NCI-H146 (cell line): ENCODE results near the gene FAR2.
"Not testable (repeated sequence)": the region's sequence is repeated elsewhere in the genome, so short reads cannot be mapped to it uniquely, and the experiment has no call there.

Source experiments
- DNase-seq: peaks from one replicate; lab custom pipeline; 2025; lab: John Stamatoyannopoulos, UW

The FAR2 gene

DNA sequence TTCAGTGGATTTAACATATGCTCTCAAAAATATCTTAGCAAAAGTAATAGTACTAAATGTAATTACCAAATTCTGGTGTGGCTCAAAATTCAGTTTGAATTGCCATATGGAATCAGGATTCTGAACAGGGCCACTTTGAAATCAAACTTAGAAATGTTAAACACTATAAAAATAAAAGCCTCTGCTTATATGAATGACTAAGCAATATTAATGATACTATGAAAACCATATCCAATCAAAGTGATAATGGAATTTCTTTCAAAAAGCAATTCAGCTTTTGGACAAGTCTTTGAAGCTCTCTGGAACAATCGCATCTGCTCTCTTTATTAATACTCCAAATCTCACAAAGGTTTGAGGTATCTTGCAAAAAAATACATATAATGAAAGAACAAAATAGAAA, 180.3 kb downstream of the FAR2 start:
- DNase-seq: no peak

DNA sequence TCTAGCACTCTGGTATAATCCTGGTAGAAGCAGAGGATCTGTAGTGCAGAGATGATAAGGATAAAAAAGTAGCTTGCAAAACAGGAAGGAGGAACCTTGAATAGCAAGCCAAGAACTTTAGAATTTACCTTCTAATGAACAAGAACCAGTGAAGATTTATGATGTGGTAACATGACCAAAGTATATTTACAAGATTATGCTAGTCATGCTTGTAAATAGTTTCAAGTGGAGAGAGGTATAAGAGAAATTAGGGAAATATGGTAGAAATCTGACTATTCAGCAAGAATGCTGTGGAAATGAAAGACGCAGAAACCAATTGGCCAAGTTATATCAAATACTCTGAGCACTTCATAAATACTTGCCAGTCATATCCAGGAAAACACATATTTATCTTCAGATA, 184.1 kb downstream of the FAR2 start:
- DNase-seq: no peak

DNA sequence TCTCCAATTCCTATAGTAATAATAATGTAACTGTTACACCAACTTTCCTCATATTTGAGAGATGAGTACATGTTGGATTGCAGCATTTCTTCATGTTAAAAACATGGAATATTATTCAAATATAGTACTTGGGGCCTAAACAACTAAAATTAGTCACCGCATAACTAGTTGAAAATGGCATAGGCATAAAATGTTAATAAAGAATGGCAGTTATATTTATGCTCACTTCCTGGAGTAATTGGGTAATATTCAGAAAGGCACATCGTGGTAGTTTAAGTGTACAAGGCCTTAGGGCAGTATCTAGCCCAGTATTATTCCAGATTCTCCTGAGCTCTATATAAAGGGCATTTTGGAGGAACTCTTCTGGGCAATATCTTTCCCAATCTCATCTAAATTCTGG, 185.9 kb downstream of the FAR2 start:
- no peak for DNase-seq

DNA sequence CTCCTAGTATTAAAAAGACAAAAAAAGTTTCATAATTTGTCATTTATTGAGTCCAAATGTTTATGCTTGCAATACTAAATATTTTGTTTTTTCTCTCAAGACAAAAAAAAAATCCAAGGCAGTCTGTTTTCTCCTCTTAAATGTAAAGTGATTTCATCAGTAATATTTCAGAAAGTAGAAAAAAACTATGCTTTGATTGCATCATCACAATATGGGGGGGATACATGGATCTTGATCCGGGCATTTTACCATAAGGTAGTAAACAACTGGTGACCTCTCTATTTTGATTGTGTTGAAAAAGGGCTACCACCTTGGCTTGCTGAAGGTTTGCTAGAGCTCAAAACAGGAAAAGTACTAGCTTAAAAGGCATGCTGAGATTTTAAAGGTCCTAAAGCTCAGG, 188.2 kb downstream of the FAR2 start:
- DNase-seq: no peak

DNA sequence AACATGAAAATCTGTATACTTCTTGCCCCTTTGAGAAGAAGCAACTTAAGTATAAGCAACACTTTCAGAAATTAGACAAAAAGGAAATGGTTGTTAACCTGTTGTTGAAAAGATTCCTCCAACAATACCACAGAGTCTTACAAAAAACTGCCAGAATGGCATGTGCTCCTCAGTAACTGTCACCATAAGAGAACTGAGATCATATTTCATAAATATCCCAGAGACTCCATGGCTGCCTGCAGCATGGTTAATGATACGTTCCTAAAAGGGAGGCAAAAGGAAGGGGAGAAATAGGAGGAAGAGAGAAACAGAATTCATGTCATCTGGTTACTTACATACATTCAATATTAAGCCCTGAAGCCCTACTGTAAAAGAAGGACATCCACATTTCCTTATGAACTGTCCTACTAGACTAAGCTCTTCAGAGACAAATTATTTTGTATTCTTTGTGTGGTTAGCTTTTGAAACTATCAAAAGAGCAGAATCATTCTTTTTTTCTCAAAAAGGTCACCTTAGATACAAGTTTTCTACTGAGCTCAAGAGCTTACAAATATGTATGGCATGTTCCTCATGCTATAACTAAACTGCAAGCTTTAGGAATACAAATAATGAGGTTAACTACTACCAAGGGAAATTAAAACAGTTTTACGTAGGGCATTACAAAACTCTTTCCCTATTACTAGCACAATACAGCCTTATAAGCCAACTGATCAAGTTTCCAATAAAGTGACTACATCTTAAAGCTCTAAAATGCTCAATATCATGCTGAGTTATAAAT, 194.1 kb downstream of the FAR2 start:
- DNase-seq: no peak

DNA sequence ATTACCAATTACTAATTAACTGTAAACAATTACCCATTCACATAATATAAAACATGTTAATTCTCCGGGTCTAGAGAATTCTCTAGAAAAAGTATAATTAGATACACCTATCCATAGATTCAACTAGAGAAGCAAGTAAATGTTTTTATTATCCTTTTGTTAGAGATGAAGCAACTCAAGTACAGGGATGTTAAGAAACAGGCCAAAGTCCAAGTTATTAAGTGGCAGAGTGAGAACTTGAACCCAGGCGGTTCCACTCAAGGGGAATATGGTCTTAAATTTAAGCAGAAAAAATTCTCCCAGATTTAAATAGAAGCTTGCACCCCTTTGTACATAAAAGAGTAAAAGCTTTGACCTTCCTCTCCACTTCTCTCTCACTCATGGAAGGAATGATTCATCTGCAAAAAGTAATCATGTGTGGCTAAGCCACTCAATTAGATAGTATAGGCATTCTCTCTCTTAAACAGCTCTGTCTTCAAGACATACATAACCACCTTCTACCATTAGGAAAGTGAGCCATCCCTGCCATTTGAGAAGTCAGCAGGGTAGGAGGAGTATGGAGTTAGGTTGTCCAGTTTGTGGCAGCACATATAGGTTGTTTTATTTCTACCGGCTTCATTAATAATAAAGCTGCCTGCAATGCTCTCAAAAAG, 197.8 kb downstream of the FAR2 start:
- DNase-seq: no peak

DNA sequence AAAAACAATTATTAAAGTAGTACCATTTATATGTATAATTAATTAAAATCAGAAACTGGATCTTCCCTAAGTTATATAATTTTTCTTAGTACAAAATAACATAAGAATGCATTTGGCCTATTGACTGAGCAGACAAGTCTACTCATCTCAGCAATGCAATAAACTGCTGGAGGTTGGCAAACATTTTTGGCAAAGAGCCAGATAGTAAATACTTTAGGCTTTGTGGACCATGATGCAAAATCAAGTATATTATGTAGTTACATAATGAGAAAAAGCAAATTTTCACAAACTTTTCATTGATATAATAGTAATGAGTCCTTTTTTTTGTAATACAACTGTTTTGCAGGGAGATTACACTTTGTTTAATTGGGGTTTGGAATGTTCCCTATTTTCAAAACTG, 201.0 kb downstream of the FAR2 start:
- DNase-seq: no peak

DNA sequence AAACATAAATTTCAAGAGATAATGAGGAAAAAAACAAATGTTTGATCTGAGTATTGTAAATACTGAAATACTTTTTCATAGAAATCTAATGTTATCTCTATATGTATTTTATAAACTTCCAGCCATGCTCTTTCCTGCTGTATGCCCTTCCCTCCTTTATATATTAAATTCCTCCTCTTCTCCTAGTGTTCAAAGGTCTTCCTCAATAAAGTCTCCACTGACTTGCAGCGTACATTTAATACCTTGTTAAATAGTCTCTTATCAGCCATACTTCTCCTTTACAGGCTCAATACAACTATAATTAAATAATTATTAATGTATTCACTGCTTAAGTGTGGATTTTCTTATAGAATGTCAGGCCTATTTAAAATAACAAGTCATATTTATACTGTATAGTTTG, 205.9 kb downstream of the FAR2 start:
- no peak for DNase-seq

DNA sequence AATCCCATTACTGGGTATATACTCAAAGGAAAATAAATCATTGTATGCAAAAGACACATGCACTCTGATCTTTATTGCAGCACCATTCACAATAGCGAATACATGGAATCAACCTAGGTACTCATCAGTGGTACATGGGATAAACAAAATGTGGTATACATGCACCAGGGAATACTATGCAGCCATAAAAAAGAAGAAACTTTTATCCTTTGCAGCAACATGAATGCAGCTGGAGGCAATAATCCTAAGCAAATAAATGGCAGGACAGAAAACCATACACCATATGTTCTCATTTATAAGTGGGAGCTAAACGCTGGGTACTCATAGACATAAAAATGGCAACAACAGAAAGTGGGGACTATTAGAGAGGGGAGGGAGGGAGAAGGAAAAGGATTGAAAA, 216.0 kb downstream of the FAR2 start:
- DNase-seq: no peak

DNA sequence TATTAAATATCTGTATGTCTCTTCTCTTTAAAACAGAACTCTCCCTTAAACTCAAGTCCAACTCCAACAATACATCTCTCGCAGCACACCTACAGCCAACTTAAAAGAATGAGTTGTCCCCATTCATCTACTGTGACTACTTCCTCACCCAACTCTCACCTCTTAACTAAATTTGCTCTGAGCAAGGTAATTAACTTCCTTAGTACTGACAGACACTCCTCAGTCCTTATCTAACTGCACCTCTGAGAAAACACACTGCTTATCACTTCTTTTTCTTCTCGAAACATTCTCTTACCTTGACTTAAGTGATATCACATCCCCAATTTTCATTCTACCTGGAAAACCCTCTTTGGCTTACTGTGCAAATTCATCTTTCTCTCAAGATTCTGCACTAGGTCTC, 224.9 kb downstream of the FAR2 start:
- no peak for DNase-seq

DNA sequence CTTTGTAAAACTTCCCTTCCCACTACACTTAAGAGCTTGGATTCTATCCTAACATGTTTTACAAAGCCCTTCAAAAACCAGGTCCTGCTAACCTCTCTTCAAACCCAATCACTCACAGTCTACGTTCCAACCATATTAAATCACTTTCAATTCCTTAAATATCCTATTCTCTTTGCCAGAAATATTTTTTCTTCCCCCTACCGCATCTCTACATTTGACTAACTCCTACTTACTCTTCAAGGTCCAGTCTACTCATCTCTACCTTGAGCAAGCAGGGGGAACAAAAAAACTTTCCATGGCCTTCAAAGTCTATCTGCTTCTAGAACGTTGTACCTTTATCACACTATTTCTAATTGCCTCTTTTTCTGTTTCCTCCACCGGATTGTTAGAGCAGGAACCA, 225.8 kb downstream of the FAR2 start:
- DNase-seq: no peak

DNA sequence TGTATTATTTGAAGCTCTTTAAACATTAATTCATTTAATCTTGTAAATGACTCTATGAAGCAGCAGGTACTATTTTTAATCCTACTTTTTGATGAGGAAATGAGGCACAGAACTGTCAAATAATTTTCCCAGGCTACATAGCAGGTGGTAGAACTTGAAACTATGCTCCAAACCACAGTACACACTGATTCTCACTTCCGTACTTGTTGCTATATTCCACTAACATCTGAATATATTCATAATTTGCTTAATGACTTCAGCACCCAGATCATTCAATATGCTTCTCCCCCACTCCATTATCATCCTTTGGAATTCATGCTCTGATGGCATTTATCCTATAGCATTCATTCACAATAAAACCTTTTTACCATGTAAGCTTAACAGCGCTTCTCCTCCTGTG, 227.0 kb downstream of the FAR2 start:
- no peak for DNase-seq

DNA sequence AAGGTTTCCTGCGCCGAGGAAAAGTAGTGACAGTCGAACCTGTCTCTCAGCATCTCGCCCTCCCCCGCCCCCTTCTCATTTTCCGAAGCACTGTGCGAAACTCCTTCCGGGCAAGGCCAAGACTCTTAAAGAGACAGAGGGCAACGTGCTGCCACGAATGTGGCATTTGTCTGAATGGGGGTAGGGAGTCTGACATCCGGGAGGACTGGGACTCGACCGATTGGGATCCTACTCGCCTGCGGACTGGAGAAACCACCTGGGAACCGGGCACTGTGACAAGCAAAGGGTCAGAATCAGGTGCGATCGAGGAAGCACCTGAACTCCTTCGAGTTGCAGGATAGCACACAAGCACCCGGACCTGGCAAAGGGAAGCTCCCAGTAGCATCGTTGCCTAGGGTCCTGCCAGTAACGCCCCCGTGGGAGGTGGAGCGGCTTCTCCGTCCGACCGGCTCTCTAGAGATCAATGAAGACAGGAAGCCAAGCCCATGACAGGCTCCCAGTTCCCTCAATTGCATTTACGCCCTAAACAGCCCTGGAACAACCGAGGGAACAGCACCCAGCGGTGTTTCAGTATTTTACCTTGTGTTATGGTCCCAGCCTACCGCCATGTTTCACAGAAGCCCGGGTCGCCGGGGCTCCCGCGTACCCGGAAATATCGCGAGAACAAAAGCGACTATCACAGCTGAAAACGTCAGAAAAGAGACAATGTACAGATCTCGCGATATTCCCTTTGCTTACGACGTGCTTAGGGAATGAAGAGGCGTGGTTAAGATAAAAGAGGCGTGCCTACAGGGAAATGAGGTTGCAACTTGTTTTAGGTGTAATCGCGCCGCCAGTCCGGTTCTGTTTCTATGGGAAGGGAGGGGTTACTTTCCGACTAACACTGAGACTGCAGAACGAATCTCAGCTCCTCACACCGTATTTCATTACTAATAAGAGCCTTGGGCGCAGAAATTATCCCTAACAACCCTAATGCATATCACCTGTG, 231.8 kb downstream of the FAR2 start, which contains the start of gene ERGIC2:
TSS of gene ERGIC2 (minus strand) at position 637 of the 988 bp plus-strand sequence. CDS start 9,539 bp downstream, outside the sequence.
- DNase-seq: peak; percentile 99

DNA sequence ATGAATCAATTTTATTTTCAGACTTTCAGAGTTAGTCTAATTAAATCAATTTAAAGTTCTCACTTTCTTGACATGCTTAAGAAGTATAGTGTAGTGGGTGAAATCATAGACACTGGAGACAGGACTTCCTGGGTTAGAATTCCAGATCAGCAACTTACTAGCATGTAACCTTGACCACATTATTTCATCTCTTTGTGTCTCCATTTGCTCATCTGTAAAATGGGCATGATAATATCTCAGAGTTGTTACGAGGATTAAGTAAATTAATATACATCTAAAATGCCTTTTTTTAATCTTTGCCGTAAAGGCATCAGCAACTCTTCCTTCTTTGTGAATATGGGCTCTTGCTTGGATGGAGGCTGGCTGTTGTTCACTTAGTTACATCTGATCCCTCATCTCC, 233.2 kb downstream of the FAR2 start:
- no peak for DNase-seq

DNA sequence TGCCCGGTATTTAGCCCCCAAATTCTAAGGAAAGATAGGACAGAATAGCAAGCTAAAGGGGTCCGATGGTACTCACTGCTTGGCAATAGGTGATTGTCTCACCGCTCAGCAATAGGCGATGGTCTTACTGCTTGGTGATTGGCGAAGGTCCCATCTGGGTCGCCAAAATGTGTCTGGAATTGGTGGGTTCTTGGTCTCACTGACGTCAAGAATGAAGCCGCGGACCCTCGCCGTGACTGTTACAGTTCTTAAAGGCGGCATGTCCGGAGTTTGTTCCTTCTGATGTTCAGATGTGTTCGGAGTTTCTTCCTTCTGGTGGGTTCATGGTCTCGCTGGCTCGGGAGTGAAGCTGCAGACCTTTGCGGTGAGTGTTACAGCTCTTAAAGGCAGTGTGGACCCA, 236.1 kb downstream of the FAR2 start:
- not testable (repeated sequence) for DNase-seq
